Chondrocyte (in vitro differentiated cells): Measurements from ENCODE around the gene EXOC3L1. TPM values are rescaled to one million over a fixed set of nuclear protein-coding genes. Genes with fewer than 3 reads are reported as not detected.

Source experiments
- DNase-seq: peaks from one replicate; pipeline ENCODE4 v3.0.0; 2021; ENCODE audit warnings: mixed read lengths, low spot score
- H3K27ac Mint-ChIP-seq: one replicate; pipeline ENCODE4 v1.8.0; 2021; ENCODE audit warnings: mild to moderate bottlenecking, moderate library complexity, mixed read lengths; ENCODE audit not compliant: unreplicated experiment
- H3K27me3 Mint-ChIP-seq: 2 replicates; pipeline ENCODE4 v1.8.0; 2021; ENCODE audit warnings: low read depth, mixed read lengths
- H3K36me3 Mint-ChIP-seq: 2 replicates; pipeline ENCODE4 v1.8.0; 2021; ENCODE audit warnings: low read depth, mixed read lengths
- H3K4me1 Mint-ChIP-seq: 2 replicates; pipeline ENCODE4 v1.8.0; 2021; ENCODE audit warnings: low read depth, mild to moderate bottlenecking, mixed read lengths
- H3K4me3 Mint-ChIP-seq: one replicate; pipeline ENCODE4 v1.8.0; 2021; ENCODE audit warnings: mild to moderate bottlenecking, moderate library complexity, mixed read lengths; ENCODE audit not compliant: unreplicated experiment
- H3K9me3 Mint-ChIP-seq: 2 replicates; pipeline ENCODE4 v1.8.0; 2021; ENCODE audit warnings: low read depth, mixed read lengths
- total RNA-seq: library from RNA; stranded (reverse); gene quantifications from 3 replicates; pipeline ENCODE4 v1.2.1, GENCODE V29; 2021
- TF ChIP-seq, protein P1 (sequence below): fragments of 200-600 bp; sonication (generic); IDR thresholded peaks from 2 replicates; pipeline ENCODE4 v1.5.0; 2021; ENCODE audit warnings: antibody characterized with exemption, mild to moderate bottlenecking, moderate library complexity

The EXOC3L1 gene
- total RNA-seq, 1 donor from 2014 or later = not detected

DNA sequence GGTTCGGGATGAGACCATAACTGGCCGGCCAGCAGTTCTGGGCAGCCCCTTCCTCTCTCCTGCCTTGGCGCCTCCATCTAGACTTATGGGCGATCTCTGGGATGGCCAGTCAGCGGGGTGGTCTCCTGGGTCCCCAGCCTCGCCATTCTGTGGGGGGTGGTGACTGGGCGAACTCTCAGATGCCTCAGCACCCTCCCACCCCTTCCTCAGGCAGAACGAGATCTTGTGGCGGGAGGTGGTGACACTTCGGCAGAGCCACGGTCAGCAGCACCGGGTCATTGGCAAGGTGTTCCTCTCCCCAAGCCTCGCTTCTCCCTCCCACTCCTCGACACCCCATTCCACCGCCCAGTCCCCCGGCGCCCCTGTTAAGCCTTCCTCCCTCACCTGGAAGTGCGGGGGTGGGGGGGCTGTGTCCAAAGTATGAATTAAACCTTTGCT, 23.8 kb downstream of the EXOC3L1 start:
- no peak overlapping the region for H3K27ac Mint-ChIP-seq
- no peak overlapping the region for H3K4me3 Mint-ChIP-seq
- no peak for DNase-seq
- no peaks in the 10 kb centered on the region for H3K36me3 Mint-ChIP-seq
- peaks cover 34% of the 10 kb centered on the region for H3K4me1 Mint-ChIP-seq
- peaks cover 11% of the 10 kb centered on the region for H3K27me3 Mint-ChIP-seq
- no peaks in the 10 kb centered on the region for H3K9me3 Mint-ChIP-seq
- TF ChIP-seq, protein P1, sequence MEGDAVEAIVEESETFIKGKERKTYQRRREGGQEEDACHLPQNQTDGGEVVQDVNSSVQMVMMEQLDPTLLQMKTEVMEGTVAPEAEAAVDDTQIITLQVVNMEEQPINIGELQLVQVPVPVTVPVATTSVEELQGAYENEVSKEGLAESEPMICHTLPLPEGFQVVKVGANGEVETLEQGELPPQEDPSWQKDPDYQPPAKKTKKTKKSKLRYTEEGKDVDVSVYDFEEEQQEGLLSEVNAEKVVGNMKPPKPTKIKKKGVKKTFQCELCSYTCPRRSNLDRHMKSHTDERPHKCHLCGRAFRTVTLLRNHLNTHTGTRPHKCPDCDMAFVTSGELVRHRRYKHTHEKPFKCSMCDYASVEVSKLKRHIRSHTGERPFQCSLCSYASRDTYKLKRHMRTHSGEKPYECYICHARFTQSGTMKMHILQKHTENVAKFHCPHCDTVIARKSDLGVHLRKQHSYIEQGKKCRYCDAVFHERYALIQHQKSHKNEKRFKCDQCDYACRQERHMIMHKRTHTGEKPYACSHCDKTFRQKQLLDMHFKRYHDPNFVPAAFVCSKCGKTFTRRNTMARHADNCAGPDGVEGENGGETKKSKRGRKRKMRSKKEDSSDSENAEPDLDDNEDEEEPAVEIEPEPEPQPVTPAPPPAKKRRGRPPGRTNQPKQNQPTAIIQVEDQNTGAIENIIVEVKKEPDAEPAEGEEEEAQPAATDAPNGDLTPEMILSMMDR = no peak

DNA sequence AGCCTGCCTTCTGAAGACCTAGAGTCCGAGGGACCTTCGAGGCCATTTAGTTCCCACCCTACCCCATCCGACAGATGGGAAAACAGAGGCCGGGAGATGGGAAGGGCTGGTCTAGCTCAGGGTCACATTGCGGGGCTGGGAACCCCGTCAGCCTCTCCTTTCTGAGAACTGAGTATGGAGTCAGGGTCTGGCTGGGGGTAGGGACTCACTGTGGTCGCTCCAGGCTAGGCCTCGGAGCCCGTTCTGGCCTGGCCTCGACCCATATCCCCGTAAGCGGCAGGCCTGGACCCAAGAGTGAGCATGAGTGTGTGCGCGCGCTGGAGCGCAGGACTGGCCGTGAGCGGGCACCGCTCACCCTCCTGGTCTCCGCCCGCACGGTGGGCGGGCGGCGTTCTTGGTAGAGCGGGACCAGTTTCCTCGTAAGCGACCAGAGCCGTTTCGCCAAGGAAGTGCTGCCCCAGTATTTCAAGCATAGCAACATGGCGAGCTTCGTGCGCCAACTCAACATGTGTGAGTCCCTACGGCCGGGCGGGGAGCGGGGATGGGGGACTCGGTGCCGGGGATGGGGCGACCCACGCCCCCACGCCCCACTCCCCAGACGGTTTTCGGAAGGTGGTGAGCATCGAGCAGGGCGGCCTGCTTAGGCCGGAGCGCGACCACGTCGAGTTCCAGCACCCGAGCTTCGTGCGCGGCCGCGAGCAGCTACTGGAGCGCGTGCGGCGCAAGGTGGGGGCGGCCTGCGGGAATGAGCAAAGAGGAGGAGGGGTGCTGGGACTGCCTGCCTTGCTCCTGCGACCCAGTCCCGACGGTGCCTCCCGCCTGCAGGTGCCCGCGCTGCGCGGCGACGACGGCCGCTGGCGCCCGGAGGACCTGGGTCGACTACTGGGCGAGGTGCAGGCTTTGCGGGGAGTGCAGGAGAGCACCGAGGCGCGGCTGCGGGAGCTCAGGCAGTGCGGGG, 24.5 kb downstream of the EXOC3L1 start:
- no peak for DNase-seq
- no peaks in the 10 kb centered on the region for H3K36me3 Mint-ChIP-seq
- H3K4me3 Mint-ChIP-seq = peak overlapping the region; percentile 35

DNA sequence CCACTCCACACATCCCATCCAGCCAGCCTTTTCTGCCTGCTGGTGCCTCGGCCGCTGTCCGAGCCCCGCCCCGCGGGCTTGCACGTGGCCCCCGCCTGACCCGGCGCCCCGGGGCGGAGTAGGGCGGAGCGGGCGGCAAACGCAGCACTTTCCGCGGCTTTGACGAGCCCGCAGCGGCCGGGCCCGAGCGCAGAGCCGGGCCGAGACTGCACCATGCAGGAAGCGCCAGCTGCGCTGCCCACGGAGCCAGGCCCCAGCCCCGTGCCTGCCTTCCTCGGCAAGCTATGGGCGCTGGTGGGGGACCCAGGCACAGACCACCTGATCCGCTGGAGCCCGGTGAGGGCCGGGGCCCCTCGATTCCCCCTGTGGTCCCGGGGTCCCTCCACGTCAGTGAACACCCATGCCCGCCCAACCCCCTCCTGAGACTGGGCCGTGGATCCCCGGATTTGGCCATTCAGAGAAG, 25.3 kb downstream of the EXOC3L1 start, which contains the start of gene HSF4:
TSS of gene HSF4 (plus strand) at position 147 of the 463 bp plus-strand sequence. CDS start at position 214, 67 bp downstream.
- Mint-ChIP-seq H3K36me3 (no peaks in the 10 kb centered on the region), H3K9me3 (no peaks in the 10 kb centered on the region), H3K27me3 (peaks cover 13% of the 10 kb centered on the region), H3K4me3 (peak within 1 kb of the TSS; percentile 46), H3K27ac (no peak within 1 kb of the TSS), H3K4me1 (peaks cover 28% of the 10 kb centered on the region)
- no peak for DNase-seq
- TF ChIP-seq, protein P1 = no peak

More for the DNA sequence above, 24.5 kb downstream of the EXOC3L1 start:
- Mint-ChIP-seq H3K9me3 (no peaks in the 10 kb centered on the region), H3K4me1 (peaks cover 34% of the 10 kb centered on the region), H3K27me3 (peaks cover 13% of the 10 kb centered on the region), H3K27ac (no peak overlapping the region)
- TF ChIP-seq, protein P1 = no peak

DNA sequence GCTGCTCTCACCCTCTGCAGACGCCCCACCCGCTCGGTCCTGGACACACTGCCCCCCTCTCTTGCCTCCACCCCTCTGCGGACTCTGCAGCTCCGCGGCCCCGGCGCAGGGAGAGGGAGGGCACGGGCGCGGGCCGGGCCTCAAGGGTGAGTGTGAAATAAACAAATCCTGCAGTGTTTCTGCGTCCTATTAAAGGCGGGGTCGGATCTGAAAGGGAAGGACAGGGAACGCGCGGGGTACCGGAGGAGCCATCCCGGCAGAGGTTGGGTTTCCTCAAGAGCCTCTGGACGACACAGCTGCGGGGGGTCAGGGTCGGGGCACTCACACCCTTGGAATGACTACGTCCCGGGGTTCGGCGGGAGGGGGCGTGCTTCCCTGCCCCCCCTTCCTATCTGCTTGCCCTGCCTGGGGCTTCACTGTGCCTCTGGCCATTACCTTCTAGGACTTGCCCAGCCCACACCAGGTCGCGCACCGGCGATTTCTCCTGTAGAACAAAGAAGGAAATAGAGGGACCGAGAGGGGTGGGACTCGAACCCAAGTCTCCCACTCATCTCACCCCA, 25.9 kb downstream of the EXOC3L1 start:
- Mint-ChIP-seq H3K4me3 (peak overlapping the region; percentile 46), H3K27ac (no peak overlapping the region), H3K36me3 (no peaks in the 10 kb centered on the region), H3K27me3 (peaks cover 13% of the 10 kb centered on the region), H3K4me1 (peaks cover 28% of the 10 kb centered on the region), H3K9me3 (no peaks in the 10 kb centered on the region)
- TF ChIP-seq, protein P1 = no peak
- no peak for DNase-seq
